Nephron (organoid): ENCODE measurements around the gene ADRA2A.

Experiments used
- H3K27ac Mint-ChIP-seq, 3 experiments: 2 replicates each; pipeline ENCODE4 v1.8.0; 2020; ENCODE audit warnings: mixed read lengths in 3 of 3, mild to moderate bottlenecking in 2 of 3, moderate library complexity in 1 of 3
- H3K27me3 Mint-ChIP-seq: 2 replicates; pipeline ENCODE4 v1.8.0; 2021; ENCODE audit warnings: low read depth, mild to moderate bottlenecking, moderate library complexity, mixed read lengths
- H3K36me3 Mint-ChIP-seq: 2 replicates; pipeline ENCODE4 v1.8.0; 2020; ENCODE audit warnings: low read depth, mixed read lengths
- H3K4me1 Mint-ChIP-seq: 2 replicates; pipeline ENCODE4 v1.8.0; 2020; ENCODE audit warnings: mixed read lengths
- H3K4me3 Mint-ChIP-seq, 3 experiments: 2 replicates each; pipeline ENCODE4 v1.8.0; 2020; ENCODE audit warnings: mild to moderate bottlenecking in 3 of 3, mixed read lengths in 3 of 3, moderate library complexity in 2 of 3
- H3K9me3 Mint-ChIP-seq: 2 replicates; pipeline ENCODE4 v1.8.0; 2020; ENCODE audit warnings: mixed read lengths
- TF ChIP-seq, protein P1 (sequence below), 3 experiments: fragments of 200-600 bp; sonication (generic); IDR thresholded peaks; one replicate each; pipeline ENCODE4 v1.5.0; 2021; ENCODE audit warnings: antibody characterized with exemption in 3 of 3; ENCODE audit not compliant: unreplicated experiment in 3 of 3

ADRA2A gene

GRCh38 chr10:111118758-111119157, 41.9 kb downstream of the ADRA2A start:
- no peak overlapping the region for H3K27ac Mint-ChIP-seq
- H3K36me3 Mint-ChIP-seq: no peaks in the 10 kb centered on the region
- H3K4me3 Mint-ChIP-seq: no peak overlapping the region
- H3K9me3 Mint-ChIP-seq: no peaks in the 10 kb centered on the region
- TF ChIP-seq, protein P1, sequence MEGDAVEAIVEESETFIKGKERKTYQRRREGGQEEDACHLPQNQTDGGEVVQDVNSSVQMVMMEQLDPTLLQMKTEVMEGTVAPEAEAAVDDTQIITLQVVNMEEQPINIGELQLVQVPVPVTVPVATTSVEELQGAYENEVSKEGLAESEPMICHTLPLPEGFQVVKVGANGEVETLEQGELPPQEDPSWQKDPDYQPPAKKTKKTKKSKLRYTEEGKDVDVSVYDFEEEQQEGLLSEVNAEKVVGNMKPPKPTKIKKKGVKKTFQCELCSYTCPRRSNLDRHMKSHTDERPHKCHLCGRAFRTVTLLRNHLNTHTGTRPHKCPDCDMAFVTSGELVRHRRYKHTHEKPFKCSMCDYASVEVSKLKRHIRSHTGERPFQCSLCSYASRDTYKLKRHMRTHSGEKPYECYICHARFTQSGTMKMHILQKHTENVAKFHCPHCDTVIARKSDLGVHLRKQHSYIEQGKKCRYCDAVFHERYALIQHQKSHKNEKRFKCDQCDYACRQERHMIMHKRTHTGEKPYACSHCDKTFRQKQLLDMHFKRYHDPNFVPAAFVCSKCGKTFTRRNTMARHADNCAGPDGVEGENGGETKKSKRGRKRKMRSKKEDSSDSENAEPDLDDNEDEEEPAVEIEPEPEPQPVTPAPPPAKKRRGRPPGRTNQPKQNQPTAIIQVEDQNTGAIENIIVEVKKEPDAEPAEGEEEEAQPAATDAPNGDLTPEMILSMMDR (IDR thresholded peaks at IDR 0.05; ENCODE audit: unreplicated experiment in 3 of 3): no peak
- no peaks in the 10 kb centered on the region for H3K4me1 Mint-ChIP-seq
- H3K27me3 Mint-ChIP-seq: peaks cover 27% of the 10 kb centered on the region

GRCh38 chr10:111119637-111120036, 42.8 kb downstream of the ADRA2A start:
- Mint-ChIP-seq H3K4me3 (no peak overlapping the region), H3K27me3 (peaks cover 23% of the 10 kb centered on the region), H3K27ac (no peak overlapping the region), H3K9me3 (no peaks in the 10 kb centered on the region), H3K4me1 (no peaks in the 10 kb centered on the region), H3K36me3 (no peaks in the 10 kb centered on the region)
- TF ChIP-seq, protein P1 (IDR thresholded peaks at IDR 0.05; ENCODE audit: unreplicated experiment in 3 of 3): no peak

- no peak overlapping the region for H3K27ac Mint-ChIP-seq
- H3K4me3 Mint-ChIP-seq: no peak overlapping the region
- no peaks in the 10 kb centered on the region for H3K9me3 Mint-ChIP-seq
- no peaks in the 10 kb centered on the region for H3K36me3 Mint-ChIP-seq
- H3K4me1 Mint-ChIP-seq: no peaks in the 10 kb centered on the region
- peaks cover 31% of the 10 kb centered on the region for H3K27me3 Mint-ChIP-seq
- TF ChIP-seq, protein P1 (IDR thresholded peaks at IDR 0.05; ENCODE audit: unreplicated experiment in 3 of 3): no peak
Measured at GRCh38 chr10:111122127-111122526, 45.3 kb downstream of the ADRA2A start.

- no peaks in the 10 kb centered on the region for H3K36me3 Mint-ChIP-seq
- H3K27ac Mint-ChIP-seq: no peak overlapping the region
- H3K9me3 Mint-ChIP-seq: no peaks in the 10 kb centered on the region
- peaks cover 38% of the 10 kb centered on the region for H3K27me3 Mint-ChIP-seq
- TF ChIP-seq, protein P1 (IDR thresholded peaks at IDR 0.05; ENCODE audit: unreplicated experiment in 3 of 3): no peak
- no peak overlapping the region for H3K4me3 Mint-ChIP-seq
- H3K4me1 Mint-ChIP-seq: no peaks in the 10 kb centered on the region
Measured at GRCh38 chr10:111123883-111124282, 47.1 kb downstream of the ADRA2A start.

DNA sequence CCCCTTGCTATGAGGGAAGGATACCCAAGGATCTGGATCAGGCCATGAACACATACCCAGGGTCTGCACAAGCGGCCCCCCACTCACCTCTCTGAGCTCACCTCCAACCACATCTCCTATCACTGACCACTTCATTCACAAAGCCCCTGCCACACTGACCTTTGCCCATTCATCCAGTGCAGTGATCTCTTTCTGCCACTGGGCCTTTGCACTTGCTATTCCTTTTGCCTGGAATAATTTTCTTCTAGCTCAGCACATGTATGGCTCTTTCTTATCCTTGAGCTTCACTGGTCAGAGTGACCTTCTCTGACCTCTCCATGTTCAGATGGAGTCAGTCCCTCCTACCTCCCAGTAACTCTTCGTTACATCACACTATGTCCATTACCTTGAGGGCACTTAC, 48.3 kb downstream of the ADRA2A start:
- H3K27ac Mint-ChIP-seq: no peak overlapping the region
- no peak overlapping the region for H3K4me3 Mint-ChIP-seq
- TF ChIP-seq, protein P1 (IDR thresholded peaks at IDR 0.05; ENCODE audit: unreplicated experiment in 3 of 3): no peak
- H3K27me3 Mint-ChIP-seq: peaks cover 41% of the 10 kb centered on the region
- no peaks in the 10 kb centered on the region for H3K36me3 Mint-ChIP-seq
- H3K4me1 Mint-ChIP-seq: no peaks in the 10 kb centered on the region
- no peaks in the 10 kb centered on the region for H3K9me3 Mint-ChIP-seq

DNA sequence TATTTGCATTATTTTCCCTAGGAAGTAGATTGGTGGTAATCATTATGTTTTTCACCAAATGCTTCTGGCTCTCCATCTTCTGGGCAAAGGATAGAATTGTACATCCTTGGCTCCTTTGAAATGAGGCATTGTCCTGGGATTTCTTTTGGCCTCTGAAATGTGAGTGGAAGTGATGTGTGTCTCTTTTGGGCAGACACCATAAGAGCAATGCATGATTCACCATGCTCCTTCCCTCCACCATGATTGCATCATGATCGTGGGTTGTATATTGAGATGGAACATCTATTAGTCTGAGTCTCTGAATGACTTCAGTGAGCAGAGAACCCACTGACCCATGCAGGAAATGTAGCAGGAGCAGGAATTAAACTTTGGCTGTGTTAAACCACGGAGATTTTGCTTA, 49.2 kb downstream of the ADRA2A start:
- Mint-ChIP-seq H3K4me3 (no peak overlapping the region), H3K4me1 (no peaks in the 10 kb centered on the region), H3K9me3 (no peaks in the 10 kb centered on the region), H3K27ac (no peak overlapping the region), H3K36me3 (no peaks in the 10 kb centered on the region), H3K27me3 (peaks cover 36% of the 10 kb centered on the region)
- TF ChIP-seq, protein P1 (IDR thresholded peaks at IDR 0.05; ENCODE audit: unreplicated experiment in 3 of 3): no peak
